ENCODE results near the gene TBCK. TPM values are rescaled to one million over a fixed set of nuclear protein-coding genes. Genes with fewer than 3 reads are reported as not detected.

Gene TBCK
- total RNA-seq, 1 donor from 2014 or later: 28.2 TPM

GRCh38 chr4:106355193-106355592 lies 39.2 kb upstream of the TBCK start:
- no peaks in the 10 kb centered on the region for H3K27me3 Mint-ChIP-seq (ENCODE audit: low read depth)
- no peak overlapping the region for H3K27ac Mint-ChIP-seq (ENCODE audit: unreplicated experiment)
- H3K4me1 Mint-ChIP-seq (ENCODE audit: low read depth): peaks cover 4% of the 10 kb centered on the region
- no peak overlapping the region for H3K4me3 Mint-ChIP-seq (ENCODE audit: unreplicated experiment)
- no peak for DNase-seq (ENCODE audit: low spot score)
- no peak for TF ChIP-seq CTCF (IDR thresholded peaks at IDR 0.05)
- peaks cover 3% of the 10 kb centered on the region for H3K36me3 Mint-ChIP-seq (ENCODE audit: low read depth)
- peaks cover 11% of the 10 kb centered on the region for H3K9me3 Mint-ChIP-seq (ENCODE audit: low read depth)

GRCh38 chr4:106353786-106354185 lies 37.8 kb upstream of the TBCK start:
- no peak overlapping the region for H3K27ac Mint-ChIP-seq (ENCODE audit: unreplicated experiment)
- peaks cover 4% of the 10 kb centered on the region for H3K4me1 Mint-ChIP-seq (ENCODE audit: low read depth)
- H3K9me3 Mint-ChIP-seq (ENCODE audit: low read depth): peaks cover 11% of the 10 kb centered on the region
- H3K4me3 Mint-ChIP-seq (ENCODE audit: unreplicated experiment): no peak overlapping the region
- H3K27me3 Mint-ChIP-seq (ENCODE audit: low read depth): no peaks in the 10 kb centered on the region
- no peak for DNase-seq (ENCODE audit: low spot score)
- no peak for TF ChIP-seq CTCF (IDR thresholded peaks at IDR 0.05)
- H3K36me3 Mint-ChIP-seq (ENCODE audit: low read depth): peaks cover 7% of the 10 kb centered on the region

- Mint-ChIP-seq H3K27ac (ENCODE audit: unreplicated experiment) (no peak overlapping the region), H3K4me1 (ENCODE audit: low read depth) (peaks cover 4% of the 10 kb centered on the region), H3K27me3 (ENCODE audit: low read depth) (no peaks in the 10 kb centered on the region), H3K9me3 (ENCODE audit: low read depth) (no peaks in the 10 kb centered on the region), H3K4me3 (ENCODE audit: unreplicated experiment) (no peak overlapping the region), H3K36me3 (ENCODE audit: low read depth) (peaks cover 13% of the 10 kb centered on the region)
- no peak for TF ChIP-seq CTCF (IDR thresholded peaks at IDR 0.05)
- no peak for DNase-seq (ENCODE audit: low spot score)
These were observed 35.0 kb upstream of the TBCK start for GRCh38 chr4:106351016-106351415.

DNA sequence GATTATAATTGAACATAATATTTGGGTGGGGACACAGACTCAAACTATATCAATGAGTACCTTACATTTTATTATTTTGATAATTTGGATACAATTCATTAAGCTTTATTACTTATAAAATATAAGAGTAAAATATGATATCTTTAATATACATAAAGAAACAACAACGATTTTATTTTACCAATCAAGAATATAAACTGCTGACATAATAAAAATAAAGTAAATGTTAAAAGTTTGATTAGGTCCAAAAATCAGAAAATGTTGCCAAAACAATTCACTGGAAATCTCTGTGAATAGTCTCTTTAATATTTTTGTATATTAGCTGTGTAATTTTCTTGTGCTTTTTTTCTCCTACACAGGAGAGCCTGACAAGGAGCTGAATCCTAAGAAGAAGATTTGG lies 31.2 kb upstream of the TBCK start:
- H3K9me3 Mint-ChIP-seq (ENCODE audit: low read depth): no peaks in the 10 kb centered on the region
- no peak overlapping the region for H3K27ac Mint-ChIP-seq (ENCODE audit: unreplicated experiment)
- no peak for DNase-seq (ENCODE audit: low spot score)
- peaks cover 11% of the 10 kb centered on the region for H3K4me1 Mint-ChIP-seq (ENCODE audit: low read depth)
- H3K36me3 Mint-ChIP-seq (ENCODE audit: low read depth): peaks cover 14% of the 10 kb centered on the region
- no peak for TF ChIP-seq CTCF (IDR thresholded peaks at IDR 0.05)
- no peak overlapping the region for H3K4me3 Mint-ChIP-seq (ENCODE audit: unreplicated experiment)
- H3K27me3 Mint-ChIP-seq (ENCODE audit: low read depth): no peaks in the 10 kb centered on the region

GRCh38 chr4:106344647-106344970 lies 28.6 kb upstream of the TBCK start:
- Mint-ChIP-seq H3K4me3 (ENCODE audit: unreplicated experiment) (no peak overlapping the region), H3K27me3 (ENCODE audit: low read depth) (no peaks in the 10 kb centered on the region), H3K36me3 (ENCODE audit: low read depth) (peaks cover 22% of the 10 kb centered on the region), H3K27ac (ENCODE audit: unreplicated experiment) (peak overlapping the region; percentile 1), H3K9me3 (ENCODE audit: low read depth) (peaks cover 15% of the 10 kb centered on the region), H3K4me1 (ENCODE audit: low read depth) (peaks cover 14% of the 10 kb centered on the region)
- no peak for TF ChIP-seq CTCF (IDR thresholded peaks at IDR 0.05)
- no peak for DNase-seq (ENCODE audit: low spot score)

Data from chondrocyte (in vitro differentiated cells).